ENCODE results near the gene KCNC1. TPM values are rescaled to one million over a fixed set of nuclear protein-coding genes. Genes with fewer than 3 reads are reported as not detected.

The KCNC1 gene
- polyA plus RNA-seq, 2 of the 4 experiments (the other 2 are of a cell fraction) = 0.08 TPM; not detected in 1

DNA sequence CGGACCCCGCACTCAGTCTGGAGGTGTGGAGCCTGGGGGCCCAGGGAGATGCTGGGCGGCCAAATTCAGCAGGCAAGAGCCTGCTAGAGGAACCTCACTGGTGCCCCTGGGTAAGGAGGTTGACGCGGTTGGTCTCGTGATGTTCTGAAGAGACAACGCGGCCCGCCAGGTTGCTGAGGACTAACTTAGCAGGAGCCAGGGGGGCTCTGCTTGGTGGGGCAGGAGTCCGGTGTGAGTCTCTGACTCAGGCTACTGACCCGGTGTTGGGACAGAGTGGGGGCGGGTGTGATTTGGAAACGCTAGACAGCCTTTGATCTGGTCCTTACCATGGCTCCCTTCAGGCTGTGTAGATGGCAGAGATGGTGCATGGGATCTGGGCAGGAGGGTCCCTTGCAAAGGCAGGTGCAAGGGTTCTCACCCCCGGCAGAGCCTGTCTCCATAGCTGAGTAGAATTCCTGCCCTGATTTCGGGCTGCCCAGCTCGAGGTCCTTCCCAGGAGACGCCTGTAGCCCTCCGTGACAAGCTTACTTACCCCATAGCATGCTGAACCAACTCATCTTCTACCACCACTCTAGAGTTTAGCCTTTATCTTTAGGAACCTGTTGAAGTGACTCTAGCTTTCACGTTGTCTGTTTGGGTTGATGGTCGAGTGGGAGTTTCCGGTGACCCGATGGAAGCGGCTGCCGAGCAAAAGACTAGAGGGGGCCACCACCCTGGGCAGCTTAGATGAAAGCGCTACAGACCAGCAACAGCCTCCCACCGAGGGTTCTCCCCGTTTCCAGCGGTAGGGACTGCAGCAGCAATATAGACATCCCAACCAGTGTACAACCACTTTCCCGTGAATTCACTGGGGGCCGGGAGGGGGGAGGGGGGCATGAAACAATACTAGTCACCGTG lies 38.4 kb downstream of the KCNC1 start:
- ChIA-PET POLR2A (no interaction called here), CTCF (interaction anchor here (1.2 to 1.3 kb wide), 2 partner anchors 19 to 206 kb away, joined by 3 to 6 read pairs; no protein-coding TSS in a partner anchor)
- no peaks in the 10 kb centered on the region for H3K9me3 ChIP-seq
- TF ChIP-seq EHMT2 (IDR thresholded peaks at IDR 0.05; ENCODE audit: low read depth) (no peak), CHD4 (IDR thresholded peaks at IDR 0.05; ENCODE audit: borderline replicate concordance) (no peak), NPAS2 (CRISPR knock-in tag; IDR thresholded peaks at IDR 0.05; ENCODE audit: borderline replicate concordance) (no peak), KDM1A (IDR thresholded peaks at IDR 0.05; ENCODE audit: low read depth) (no peak), MAFK (IDR thresholded peaks at IDR 0.05; ENCODE audit: partially characterized antibody) (no peak), CEBPB (IDR thresholded peaks at IDR 0.05) (no peak), TP53 (CRISPR knock-in tag; IDR thresholded peaks at IDR 0.05) (no peak), MYC (IDR thresholded peaks at IDR 0.05; ENCODE audit: borderline replicate concordance, low read length) (no peak), POLR2AphosphoS2 (conservative IDR thresholded peaks at IDR 0.05; ENCODE audit: low read length) (no peak), TFCP2L1 (CRISPR knock-in tag; IDR thresholded peaks at IDR 0.05) (no peak), JUNB (IDR thresholded peaks at IDR 0.05) (no peak), MAZ (IDR thresholded peaks at IDR 0.05; ENCODE audit: borderline replicate concordance, low read depth, low read length) (no peak), FOSB (CRISPR knock-in tag; IDR thresholded peaks at IDR 0.05) (no peak), RCOR1 (IDR thresholded peaks at IDR 0.05; ENCODE audit: low read depth, low read length) (no peak), NFE2L2 (conservative IDR thresholded peaks at IDR 0.05; ENCODE audit: low read length) (no peak), HOXB5 (CRISPR knock-in tag; IDR thresholded peaks at IDR 0.05) (no peak)
- TF ChIP-seq, protein P1, sequence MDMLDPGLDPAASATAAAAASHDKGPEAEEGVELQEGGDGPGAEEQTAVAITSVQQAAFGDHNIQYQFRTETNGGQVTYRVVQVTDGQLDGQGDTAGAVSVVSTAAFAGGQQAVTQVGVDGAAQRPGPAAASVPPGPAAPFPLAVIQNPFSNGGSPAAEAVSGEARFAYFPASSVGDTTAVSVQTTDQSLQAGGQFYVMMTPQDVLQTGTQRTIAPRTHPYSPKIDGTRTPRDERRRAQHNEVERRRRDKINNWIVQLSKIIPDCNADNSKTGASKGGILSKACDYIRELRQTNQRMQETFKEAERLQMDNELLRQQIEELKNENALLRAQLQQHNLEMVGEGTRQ (IDR thresholded peaks at IDR 0.05) = no peak
- TF ChIP-seq, protein P2, sequence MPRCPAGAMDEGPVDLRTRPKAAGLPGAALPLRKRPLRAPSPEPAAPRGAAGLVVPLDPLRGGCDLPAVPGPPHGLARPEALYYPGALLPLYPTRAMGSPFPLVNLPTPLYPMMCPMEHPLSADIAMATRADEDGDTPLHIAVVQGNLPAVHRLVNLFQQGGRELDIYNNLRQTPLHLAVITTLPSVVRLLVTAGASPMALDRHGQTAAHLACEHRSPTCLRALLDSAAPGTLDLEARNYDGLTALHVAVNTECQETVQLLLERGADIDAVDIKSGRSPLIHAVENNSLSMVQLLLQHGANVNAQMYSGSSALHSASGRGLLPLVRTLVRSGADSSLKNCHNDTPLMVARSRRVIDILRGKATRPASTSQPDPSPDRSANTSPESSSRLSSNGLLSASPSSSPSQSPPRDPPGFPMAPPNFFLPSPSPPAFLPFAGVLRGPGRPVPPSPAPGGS (IDR thresholded peaks at IDR 0.05) = no peak
- TF ChIP-seq, protein P3, sequence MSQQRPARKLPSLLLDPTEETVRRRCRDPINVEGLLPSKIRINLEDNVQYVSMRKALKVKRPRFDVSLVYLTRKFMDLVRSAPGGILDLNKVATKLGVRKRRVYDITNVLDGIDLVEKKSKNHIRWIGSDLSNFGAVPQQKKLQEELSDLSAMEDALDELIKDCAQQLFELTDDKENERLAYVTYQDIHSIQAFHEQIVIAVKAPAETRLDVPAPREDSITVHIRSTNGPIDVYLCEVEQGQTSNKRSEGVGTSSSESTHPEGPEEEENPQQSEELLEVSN (IDR thresholded peaks at IDR 0.05; ENCODE audit: borderline replicate concordance, low read depth) = no peak
- TF ChIP-seq, protein P4, sequence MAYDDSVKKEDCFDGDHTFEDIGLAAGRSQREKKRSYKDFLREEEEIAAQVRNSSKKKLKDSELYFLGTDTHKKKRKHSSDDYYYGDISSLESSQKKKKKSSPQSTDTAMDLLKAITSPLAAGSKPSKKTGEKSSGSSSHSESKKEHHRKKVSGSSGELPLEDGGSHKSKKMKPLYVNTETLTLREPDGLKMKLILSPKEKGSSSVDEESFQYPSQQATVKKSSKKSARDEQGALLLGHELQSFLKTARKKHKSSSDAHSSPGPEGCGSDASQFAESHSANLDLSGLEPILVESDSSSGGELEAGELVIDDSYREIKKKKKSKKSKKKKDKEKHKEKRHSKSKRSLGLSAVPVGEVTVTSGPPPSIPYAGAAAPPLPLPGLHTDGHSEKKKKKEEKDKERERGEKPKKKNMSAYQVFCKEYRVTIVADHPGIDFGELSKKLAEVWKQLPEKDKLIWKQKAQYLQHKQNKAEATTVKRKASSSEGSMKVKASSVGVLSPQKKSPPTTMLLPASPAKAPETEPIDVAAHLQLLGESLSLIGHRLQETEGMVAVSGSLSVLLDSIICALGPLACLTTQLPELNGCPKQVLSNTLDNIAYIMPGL (CRISPR knock-in tag; IDR thresholded peaks at IDR 0.05; ENCODE audit: borderline replicate concordance) = no peak
- H3K4me2 ChIP-seq = no peak overlapping the region
- FAIRE-seq (no peak), ATAC-seq (no peak), DNase-seq (ENCODE audit: low read depth in 1 of 2, low spot score in 1 of 2) (no peak)
- 0 out of 3 replicates have a peak, but pooled peaks cover 4% of the 10 kb centered on the region for H3K4me1 ChIP-seq
- no peak overlapping the region for H3K27ac ChIP-seq
- WGBS (ENCODE audit: missing lambda C conversion rate) = 57% methylated on average over 28 of the region's 31 CpGs
- no peak overlapping the region for H3K4me3 ChIP-seq

DNA sequence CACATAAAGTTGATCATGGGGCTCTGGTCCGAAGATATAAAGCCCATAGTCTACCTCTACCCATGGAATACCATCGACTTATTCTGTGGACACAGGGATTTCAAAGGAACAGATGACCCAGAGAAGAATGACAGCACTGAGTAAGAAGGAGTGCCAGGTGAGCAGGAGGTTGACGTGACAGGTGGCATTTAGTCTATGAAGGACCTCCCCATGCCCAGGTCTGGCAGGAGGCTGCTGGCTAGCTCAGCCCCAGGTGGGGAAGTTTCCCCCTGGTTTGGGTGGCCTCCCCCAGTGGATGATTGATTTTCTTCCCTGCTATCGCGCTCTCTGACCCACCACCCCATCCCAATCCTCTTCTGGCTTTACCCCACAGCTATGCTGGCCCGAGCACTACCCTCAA lies 39.1 kb downstream of the KCNC1 start:
- no peak for DNase-seq (ENCODE audit: low read depth in 1 of 2, low spot score in 1 of 2)
- H3K9me3 ChIP-seq = no peaks in the 10 kb centered on the region
- H3K27ac ChIP-seq = no peak overlapping the region
- no peak for ATAC-seq
- FAIRE-seq = no peak
- POLR2A ChIA-PET = no interaction called here
- no peak overlapping the region for H3K4me3 ChIP-seq
- 0 out of 3 replicates have a peak, but pooled peaks cover 4% of the 10 kb centered on the region for H3K4me1 ChIP-seq
- no peak overlapping the region for H3K4me2 ChIP-seq
- 43% methylated on average over 6 of the region's 6 CpGs for WGBS (ENCODE audit: missing lambda C conversion rate)
- CTCF ChIA-PET = interaction anchor here (1.2 to 1.3 kb wide), 2 partner anchors 19 to 205 kb away, joined by 3 to 6 read pairs; no protein-coding TSS in a partner anchor
- no peak for TF ChIP-seq CHD2 (IDR thresholded peaks at IDR 0.05; ENCODE audit: low read length, partially characterized antibody)
- TF ChIP-seq RNF2 (IDR thresholded peaks at IDR 0.05; ENCODE audit: borderline replicate concordance, low read depth) = no peak
- TF ChIP-seq, protein P5, sequence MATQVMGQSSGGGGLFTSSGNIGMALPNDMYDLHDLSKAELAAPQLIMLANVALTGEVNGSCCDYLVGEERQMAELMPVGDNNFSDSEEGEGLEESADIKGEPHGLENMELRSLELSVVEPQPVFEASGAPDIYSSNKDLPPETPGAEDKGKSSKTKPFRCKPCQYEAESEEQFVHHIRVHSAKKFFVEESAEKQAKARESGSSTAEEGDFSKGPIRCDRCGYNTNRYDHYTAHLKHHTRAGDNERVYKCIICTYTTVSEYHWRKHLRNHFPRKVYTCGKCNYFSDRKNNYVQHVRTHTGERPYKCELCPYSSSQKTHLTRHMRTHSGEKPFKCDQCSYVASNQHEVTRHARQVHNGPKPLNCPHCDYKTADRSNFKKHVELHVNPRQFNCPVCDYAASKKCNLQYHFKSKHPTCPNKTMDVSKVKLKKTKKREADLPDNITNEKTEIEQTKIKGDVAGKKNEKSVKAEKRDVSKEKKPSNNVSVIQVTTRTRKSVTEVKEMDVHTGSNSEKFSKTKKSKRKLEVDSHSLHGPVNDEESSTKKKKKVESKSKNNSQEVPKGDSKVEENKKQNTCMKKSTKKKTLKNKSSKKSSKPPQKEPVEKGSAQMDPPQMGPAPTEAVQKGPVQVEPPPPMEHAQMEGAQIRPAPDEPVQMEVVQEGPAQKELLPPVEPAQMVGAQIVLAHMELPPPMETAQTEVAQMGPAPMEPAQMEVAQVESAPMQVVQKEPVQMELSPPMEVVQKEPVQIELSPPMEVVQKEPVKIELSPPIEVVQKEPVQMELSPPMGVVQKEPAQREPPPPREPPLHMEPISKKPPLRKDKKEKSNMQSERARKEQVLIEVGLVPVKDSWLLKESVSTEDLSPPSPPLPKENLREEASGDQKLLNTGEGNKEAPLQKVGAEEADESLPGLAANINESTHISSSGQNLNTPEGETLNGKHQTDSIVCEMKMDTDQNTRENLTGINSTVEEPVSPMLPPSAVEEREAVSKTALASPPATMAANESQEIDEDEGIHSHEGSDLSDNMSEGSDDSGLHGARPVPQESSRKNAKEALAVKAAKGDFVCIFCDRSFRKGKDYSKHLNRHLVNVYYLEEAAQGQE (IDR thresholded peaks at IDR 0.05) = no peak
- TF ChIP-seq, protein P6, sequence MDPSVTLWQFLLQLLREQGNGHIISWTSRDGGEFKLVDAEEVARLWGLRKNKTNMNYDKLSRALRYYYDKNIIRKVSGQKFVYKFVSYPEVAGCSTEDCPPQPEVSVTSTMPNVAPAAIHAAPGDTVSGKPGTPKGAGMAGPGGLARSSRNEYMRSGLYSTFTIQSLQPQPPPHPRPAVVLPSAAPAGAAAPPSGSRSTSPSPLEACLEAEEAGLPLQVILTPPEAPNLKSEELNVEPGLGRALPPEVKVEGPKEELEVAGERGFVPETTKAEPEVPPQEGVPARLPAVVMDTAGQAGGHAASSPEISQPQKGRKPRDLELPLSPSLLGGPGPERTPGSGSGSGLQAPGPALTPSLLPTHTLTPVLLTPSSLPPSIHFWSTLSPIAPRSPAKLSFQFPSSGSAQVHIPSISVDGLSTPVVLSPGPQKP (IDR thresholded peaks at IDR 0.05; ENCODE audit: low read depth, low read length) = no peak
- no peak for TF ChIP-seq CEBPB (IDR thresholded peaks at IDR 0.05)

Measured in A549 (cell line).